Stimulated activated CD4-positive, alpha-beta T cell treated with anti-CD3 and anti-CD28 coated beads, Interleukin-2, amount 100 ng/mL, for 48 hours (primary cell): ENCODE data around the gene STOML1.

Experiments
- DNase-seq, 2 donors: peaks; one replicate each; pipeline ENCODE4 v3.0.0-alpha.2; 2020

Gene STOML1

DNA sequence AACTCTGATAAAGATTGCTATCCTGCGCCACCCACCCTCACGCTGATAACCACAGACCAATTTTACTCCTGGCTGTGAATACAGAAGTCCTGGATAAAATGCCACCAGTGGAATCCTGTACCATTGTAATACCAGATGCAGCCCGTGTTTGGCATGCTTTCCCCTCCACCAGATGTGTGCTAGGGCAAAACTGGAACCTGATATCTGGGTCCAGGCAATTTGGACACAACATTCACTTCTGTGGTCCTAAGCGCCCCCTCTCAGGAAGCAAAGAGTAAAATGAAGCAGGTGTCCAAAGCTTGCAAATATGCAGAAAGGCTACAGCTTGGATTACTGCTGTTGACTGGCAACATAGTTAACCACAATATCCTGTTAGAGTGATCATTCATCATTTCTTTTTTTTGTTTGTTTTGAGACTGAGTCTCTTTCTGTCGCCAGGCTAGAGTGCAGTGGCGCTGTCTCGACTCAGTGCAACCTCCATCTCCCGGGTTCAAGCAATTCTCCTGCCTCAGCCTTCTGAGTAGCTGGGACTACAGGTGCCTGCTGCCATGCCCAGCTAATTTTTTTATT, 33.0 kb downstream of the STOML1 start:
- DNase-seq: no peak

DNA sequence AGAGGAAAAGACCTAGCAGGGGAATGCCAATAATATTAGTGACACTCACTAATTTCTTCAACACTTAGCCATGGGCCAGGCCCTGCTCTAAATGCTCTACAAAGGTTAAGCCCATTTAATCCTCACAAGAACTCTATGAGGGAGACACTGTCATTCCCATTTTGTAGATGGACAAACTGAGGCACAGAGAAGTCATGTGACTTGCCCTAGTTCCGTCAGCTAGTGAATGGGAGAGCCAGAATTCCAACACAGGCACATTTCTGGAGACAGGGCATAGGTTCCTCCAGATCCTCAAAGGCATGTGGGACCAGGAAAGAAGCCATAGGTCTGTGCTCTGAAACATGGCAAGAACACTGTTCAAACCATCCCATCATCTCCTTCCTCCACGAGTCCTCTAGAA, 34.3 kb downstream of the STOML1 start:
- no peak for DNase-seq

DNA sequence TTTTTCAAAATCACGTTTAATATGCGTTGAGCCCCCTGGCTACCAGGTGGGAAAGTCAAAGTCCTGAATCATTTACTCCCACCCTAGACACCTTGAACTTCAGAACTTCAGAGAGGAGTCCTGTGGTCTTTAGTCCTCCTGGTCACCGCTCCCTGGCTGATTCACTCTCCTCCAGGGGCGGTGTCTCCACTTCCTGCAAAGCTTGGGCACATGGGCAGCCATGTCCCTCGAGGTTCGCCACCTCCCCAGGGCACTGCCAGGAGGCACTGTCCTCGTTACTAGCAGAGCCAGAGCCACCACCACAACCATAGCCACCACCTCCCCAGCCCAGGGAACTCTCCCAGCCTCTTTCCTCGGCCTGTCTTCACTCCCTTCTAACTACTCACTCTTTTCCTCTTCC, 34.8 kb downstream of the STOML1 start:
- DNase-seq: no peak

DNA sequence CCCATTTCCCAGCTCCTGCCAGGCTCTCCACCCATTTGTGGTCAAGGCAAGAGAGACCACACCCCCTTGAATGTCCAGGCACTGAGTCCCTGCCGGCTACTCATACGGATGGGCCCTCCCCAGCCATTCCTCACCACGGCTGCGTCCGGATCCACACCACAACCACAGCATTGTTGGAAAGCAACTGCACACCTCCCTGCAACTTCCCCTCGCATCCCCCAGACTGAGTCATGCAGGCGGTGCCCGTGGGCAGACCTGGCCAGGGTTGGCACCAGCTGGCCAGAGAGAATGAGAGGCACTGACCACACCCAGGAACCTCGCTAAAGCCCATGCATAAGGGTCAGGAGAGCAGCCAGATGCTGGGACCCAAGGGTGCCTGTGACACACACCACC, 35.4 kb downstream of the STOML1 start:
- DNase-seq: no peak

DNA sequence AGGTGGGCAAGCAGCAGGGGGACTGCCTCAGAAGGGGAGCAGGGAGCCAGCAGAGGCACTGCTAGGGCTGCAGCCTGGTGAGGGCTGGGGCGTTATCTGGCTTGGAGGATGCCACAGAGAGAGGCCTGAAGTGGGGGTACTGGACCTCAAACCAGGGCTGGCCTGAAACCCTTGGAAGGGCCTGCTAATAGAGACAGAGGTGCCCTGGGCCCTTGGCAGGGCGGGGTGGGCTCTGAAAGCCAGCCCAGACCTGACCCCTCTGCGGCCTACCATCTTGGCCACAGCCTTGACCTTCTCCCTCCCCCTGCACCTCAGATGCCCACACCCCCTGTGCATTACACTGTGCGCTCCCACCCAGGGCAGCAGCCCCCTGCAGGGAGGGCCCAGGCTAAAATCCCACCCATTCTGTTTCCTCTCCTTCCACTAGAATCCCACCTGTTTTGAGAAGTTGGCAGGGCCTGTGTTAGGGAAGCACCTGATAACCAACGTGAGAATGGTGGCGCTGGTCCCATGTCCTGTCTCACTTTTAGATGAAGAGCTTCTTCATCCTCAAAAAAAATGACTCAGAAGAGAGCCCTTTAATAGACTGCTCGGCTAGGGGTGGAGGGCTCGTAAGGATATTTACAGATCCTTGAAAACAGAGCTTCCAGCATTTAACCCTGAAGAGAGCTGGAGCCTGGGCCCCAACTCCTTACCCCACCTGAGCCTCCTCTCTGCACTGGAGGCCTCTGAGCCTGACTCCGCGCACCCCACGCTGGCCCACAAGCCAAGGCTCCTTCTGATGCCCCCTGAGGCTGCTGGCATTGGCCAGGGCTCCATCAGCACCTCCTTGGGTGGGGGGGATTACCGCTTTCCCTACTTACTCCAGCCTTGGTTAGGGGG, 36.0 kb downstream of the STOML1 start:
- DNase-seq: no peak

DNA sequence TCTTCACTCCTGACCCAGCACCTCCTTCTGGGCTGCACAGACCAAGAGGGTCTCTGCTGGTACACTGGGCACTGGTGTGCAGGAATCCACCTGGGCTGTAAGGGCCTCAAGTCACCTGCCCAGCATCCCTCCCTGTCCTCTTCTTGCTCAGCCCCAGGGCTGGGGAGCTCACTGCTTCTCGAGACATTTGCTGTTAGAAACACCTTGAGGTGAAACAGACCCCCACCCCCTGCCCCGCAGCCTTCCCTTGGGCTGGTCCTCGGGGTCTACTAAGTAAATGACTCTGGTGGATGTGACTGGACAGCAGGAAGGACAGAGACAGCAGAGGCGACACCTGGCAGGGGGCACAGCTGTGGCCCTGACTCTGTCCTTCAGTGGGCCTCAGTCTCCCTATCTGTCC, 36.8 kb downstream of the STOML1 start:
- DNase-seq: no peak

DNA sequence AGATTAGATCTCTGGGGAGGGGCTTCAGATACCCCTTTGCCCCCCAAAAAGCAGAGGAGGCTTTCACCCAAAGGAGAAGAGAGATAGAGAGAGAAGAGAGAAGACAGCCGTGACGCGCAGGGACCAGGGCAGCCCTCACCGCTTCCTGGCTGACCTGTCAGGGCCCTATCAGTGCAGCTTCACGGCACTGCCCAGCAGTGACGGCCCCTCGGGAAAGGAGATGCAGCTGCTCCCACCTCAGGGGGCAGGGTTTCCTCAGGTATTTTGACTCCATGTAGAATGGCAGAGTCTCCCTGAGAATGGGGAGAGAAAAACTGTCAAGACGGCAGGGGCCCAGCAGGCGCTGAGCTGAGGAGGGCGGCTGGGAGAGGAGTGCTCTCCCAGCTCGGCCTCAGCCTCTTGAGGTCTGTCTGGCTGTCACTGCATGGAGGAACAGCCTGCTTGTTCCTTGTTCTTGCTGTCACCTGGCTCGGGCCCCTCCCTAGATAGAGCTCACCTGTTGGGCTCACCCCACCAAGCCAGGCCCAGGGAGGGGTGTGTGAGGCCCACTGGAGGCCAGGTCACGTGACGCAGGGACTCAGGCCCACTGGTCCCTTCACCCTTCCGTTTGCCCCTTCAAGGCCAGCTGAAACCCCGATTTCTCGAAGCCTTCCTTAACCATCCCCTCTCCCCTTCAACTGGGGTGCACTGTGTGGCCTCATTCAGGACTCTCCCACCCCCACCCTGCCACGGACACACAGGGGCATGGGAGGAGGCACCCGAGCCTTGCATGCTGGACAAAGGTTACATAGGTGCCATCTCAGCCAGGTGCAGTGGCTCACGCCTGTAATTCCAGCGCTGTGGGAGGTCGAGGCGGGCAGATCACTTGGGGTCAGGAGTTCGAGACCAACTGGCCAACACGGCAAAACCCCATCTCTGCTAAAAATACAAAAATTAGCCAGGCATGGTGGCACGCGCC, 37.6 kb downstream of the STOML1 start:
- no peak for DNase-seq

DNA sequence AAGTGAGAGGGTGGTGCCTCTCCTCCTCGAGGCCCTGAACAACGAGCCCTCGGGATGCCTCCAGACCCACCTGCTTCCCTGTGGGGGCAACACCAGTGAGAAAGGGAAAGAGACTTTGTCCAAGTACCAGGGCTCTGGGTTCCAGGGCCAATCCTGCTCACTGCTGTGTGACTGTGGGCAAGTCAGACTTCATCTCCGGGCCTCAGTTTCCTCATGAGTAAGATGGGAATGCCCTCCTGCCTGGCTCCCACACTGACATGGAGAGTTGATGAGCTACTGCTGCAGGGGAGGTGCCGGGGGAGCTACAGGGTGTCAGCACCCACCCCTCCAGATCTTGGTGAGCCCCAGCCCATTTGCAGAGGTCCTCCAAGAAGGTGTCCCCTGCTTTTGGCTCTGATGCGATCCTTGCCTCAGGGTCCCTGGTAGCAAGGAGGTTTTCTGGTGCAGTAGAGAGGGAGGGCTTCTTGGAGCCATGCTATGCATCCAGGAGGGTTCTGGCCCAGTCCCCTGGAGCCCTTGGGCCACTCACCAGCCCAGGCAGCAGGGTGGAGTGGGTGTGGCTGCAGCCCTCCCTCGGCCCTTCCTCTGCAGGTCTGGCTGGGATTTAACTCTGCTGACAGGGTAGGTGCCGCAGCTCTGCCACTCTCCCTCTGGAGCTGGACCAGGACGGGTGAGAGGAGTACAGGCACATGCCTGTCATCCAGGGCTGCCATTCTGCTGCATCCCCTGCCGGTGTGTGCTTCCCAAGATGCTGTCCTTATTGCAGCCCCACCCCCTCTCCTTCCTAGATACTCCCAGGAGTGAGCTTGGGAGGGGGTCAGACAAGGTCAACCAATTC, 39.0 kb downstream of the STOML1 start:
- no peak for DNase-seq

DNA sequence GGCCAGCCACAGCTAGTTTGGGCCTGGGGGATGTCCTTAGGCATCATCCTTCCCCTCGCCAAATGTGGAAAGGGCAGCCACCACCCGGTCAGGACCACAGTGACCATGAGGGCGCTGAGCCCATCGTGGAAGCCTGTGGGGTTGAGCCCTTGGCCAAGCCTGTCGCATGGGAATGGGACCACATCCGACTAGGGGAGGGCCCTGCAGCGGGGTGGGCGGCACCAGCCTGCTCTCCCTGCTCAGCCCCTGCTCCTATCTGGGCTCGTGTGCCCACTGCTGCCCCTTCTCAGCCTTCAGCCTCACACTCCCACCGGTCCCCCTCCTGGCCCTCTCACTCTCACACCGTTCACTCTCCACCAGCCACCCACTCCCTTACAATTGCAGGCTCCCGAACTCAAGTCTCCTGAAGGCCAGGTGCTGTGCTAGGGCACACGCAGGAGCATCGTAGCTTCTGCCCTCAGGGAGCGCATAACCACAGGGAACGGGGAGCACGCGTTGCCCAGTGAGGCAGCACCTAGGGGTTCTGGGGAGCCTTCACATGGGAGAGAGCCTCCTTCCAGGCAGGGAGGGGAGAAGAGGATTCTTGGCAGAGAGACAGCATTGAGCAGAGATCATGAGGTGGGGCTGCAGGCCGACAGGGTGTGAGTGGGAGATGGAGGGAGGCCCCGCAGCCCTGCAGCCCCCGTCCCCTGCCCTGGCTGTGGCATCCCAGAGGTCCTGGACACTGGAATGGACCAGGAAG, 39.8 kb downstream of the STOML1 start:
- no peak for DNase-seq

DNA sequence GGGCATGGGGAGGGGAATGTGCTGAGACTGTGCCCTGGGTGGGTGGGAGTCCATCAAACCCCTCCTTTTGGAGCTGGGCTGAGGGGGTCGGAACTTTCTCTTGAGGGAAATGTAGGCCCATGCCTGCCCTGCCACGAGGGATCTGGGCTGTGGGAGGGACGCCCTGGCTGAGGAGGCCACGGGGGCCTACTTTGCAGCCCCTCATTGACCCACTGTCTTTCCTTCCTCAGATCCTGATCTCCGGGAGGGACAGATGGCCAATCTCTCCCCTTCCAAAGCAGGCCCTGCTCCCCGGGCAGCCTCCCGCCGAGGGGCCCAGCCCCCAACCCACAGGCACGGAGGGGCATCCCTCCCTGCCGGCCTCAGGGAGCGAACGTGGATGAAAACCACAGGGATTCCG, 40.5 kb downstream of the STOML1 start:
- DNase-seq: no peak

DNA sequence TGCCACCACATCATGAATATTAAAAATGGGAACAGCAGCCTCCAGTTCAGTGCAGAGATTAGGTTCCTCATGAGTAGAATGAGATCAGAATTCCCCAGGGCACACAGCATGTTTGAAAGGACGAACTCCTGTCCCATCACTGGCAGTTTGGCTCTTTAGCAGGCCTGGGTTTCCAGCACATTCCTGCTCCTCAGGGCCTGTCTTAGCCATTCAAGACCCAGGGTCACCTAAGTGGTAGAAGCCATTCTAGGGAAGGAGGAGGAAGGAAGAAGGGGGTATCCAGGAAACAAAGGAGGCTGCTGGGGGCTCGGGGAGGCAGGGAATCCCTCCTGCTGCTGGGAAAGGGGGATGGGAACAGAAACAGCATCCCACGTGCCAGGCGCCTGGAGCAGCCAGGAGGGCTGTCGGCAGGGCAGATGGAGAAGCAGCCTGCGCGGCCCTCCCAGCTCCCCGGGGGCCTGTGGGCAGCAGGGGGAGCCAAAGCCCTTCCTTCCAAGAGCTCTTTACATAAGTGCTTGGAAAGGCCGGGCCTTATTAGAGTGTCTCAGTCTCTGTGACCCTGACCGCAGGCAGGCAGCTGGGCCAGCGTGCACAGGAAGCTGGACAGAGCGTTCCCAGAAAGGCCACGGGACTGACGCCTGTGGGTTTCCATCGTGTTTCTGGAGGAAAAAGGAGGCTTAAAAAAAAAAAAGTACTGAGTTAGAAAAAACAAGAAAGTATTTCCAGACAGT, 41.1 kb downstream of the STOML1 start:
- peak; percentile 54 to 60 for DNase-seq

DNA sequence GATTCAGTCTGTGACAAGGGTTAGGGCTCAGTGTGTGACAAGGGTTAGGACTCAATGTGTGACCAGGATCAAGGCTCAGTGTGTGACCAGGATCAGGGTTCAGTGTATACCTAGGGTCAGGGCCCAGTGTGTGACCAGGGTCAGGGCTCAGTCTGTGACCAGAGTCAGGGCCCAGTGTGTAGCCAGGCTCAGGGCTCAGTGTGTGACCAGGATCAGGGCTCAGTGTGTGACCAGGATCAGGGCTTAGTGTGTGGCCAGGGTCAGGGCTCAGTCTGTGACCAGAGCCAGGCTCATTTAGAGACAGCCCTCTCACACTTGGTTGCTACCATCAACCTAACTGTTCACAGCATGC, 41.6 kb downstream of the STOML1 start:
- no peak for DNase-seq

DNA sequence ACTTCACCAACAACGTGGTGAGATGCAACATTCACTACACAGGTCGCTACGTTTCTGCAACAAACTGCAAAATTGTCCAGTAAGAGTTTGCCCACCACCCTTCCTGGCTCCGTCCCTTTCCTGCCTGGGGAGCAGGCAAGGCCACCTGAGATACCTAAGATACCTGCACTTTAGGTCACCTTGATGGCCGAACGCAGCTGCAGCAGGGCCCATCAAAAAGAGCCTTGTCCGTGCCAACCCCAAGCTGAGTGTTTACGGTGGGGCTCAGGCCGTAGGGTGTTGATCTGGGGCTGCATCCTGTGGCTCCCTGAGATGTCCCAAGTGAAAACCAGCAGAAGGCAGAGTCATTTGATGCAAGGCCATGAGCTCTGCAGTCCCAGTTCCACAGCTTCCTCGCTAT, 42.6 kb downstream of the STOML1 start:
- no peak for DNase-seq

DNA sequence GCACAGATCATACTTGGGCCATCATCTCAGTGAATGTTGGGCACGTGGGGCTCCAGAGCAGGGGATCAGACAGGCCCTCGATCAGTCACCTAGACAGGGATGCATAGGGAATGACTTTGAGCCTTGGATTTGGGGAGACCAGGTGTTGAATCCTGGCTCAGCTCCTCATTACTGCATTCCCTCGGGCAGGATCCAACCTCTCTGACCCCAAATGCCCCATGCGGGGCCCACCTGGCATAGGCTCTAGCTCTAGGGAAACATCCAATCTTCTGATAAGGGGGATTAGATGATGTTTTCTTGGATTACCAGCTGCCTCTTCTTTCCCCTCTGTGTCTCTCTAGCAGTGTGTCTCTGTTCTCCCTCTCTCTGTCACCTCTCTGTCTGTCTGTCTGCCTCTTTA, 43.1 kb downstream of the STOML1 start:
- DNase-seq: no peak

DNA sequence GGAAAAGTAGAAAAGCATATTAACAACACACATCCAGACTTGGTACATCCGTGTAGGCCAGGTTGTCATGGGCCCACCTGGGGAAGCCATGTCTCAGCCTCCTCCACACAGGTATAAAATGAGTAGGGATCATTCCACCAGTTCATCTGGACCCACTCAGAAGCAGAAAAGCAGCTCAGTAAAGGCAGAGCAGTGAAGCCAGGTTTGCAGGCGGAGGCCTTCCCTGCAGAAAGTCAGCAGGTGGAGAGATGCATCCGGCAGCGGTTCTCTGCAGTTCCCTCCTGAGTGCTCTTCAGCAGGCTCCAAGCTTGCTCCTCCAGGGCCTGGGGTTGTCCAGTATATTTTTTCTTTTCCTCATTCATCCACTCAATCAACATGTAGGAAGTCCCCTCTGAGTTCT, 43.7 kb downstream of the STOML1 start:
- no peak for DNase-seq

DNA sequence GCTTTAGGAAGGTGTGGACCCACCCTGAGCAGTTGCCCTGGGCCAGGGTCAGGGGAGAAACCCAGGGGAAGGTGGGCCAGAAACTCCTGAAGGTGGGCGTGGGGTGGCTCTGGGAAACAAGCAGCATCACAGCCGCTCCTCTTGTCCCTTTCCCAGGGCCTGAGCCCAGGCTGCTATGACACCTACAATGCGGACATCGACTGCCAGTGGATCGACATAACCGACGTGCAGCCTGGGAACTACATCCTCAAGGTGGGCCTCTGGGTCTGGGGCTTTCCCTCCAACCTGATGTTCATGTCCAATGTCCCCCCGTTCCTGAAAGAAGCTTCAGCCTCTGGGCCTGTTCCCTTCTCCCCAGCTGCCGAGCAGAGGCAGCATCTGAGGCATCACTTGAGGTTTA, 44.4 kb downstream of the STOML1 start:
- DNase-seq: no peak

DNA sequence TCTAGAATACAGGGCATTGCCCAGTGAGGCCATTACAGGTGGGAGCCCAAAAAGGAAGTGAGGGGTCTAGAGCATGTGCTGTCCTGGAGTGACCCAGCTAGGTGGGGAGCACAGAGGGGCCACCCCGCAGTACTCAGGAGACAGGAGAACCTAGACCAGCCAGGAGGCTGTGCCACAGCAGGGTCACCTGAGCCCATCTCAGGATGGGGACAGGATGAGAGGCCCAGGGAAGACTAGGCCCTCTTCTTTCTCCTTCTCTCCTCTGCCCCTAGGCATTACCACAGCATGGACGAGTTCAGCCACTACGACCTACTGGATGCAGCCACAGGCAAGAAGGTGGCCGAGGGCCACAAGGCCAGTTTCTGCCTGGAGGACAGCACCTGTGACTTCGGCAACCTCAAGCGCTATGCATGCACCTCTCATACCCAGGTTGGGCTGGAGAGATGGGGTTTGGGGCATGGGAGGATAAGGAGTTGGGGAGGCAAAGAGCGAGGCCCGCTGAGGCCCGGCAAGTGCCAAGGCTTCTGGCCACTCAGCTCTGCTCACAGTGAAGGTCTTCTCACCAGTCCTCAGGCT, 45.2 kb downstream of the STOML1 start:
- no peak for DNase-seq

DNA sequence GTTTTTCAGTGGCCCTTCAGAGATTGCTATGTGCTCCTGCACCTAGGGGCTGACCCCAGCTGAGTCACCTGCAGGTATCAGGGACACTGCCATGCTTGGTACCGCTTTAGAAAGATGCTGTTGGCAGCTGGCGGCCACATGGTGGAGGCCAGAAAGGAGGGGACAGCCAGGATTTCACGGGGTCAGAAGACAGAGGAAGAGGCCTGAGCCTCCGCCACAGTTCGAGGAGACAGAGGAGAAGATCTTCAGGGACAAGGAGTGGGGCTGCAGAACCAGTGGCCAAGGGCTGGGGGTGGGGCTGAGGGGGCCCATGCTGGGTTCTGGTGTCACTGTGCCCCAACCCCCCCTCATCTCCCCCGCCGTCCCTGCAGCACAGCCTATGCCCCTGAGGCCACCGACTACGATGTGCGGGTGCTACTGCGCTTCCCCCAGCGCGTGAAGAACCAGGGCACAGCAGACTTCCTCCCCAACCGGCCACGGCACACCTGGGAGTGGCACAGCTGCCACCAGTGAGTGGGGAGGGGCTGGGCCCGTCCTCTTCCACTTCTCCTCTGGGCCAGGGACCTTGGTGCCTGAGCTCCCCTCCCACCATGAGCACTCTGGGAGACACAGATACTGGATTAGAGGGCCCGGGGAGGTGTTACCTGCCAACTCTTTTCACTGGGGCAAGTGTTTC, 45.9 kb downstream of the STOML1 start:
- DNase-seq: no peak

DNA sequence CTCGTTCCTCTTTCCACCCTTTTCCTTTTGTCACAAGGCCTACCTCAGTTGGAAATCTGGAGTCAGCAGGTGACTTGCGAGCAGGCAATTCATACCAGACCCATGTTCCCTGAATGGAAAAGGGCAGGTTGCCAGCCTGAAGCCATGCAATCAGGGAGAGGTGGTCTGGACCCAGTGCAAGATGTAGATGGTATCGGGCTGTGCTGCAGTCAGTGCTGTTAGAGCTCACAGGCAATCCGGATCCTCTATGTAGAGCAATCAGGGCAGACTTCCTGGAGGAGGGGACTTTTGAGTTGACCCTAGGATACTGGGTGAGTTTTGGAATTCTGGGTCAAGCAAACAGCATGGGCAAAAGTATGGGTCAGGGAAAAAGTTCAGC, 47.0 kb downstream of the STOML1 start:
- no peak for DNase-seq
